GM18499 (cell line): ENCODE measurements around the gene TWIST2.

ENCODE experiments used
- ATAC-seq: cut with Tn5 transposase; IDR thresholded peaks from one replicate; pipeline ENCODE4 v1.9.1; 2021; ENCODE audit warnings: moderate number of reproducible peaks; ENCODE audit not compliant: insufficient read depth, unreplicated experiment

The TWIST2 gene

GRCh38 chr2:238899386-238899785 lies 51.5 kb downstream of the TWIST2 start:
- no peak for ATAC-seq

GRCh38 chr2:238900511-238900910 lies 52.6 kb downstream of the TWIST2 start:
- ATAC-seq: no peak

- no peak for ATAC-seq
These were observed 53.7 kb downstream of the TWIST2 start for GRCh38 chr2:238901461-238902057.

- no peak for ATAC-seq
These were observed 54.4 kb downstream of the TWIST2 start for GRCh38 chr2:238902285-238902684.

GRCh38 chr2:238903141-238903540 lies 55.3 kb downstream of the TWIST2 start:
- ATAC-seq: no peak

- no peak for ATAC-seq
These were observed 56.3 kb downstream of the TWIST2 start for GRCh38 chr2:238904177-238904576.

- no peak for ATAC-seq
These were observed 56.8 kb downstream of the TWIST2 start for GRCh38 chr2:238904716-238905115.

GRCh38 chr2:238905224-238905623 lies 57.3 kb downstream of the TWIST2 start:
- no peak for ATAC-seq

- ATAC-seq: no peak
These were observed 57.8 kb downstream of the TWIST2 start for GRCh38 chr2:238905644-238906043.

GRCh38 chr2:238906254-238906935 lies 58.5 kb downstream of the TWIST2 start:
- no peak for ATAC-seq

GRCh38 chr2:238906936-238907716 lies 59.2 kb downstream of the TWIST2 start:
- no peak for ATAC-seq

- ATAC-seq: no peak
These were observed 59.9 kb downstream of the TWIST2 start for GRCh38 chr2:238907717-238908173.

- ATAC-seq: no peak
These were observed 61.4 kb downstream of the TWIST2 start for GRCh38 chr2:238908960-238909951.

GRCh38 chr2:238910751-238911351 lies 63.0 kb downstream of the TWIST2 start:
- ATAC-seq: no peak

- no peak for ATAC-seq
These were observed 63.7 kb downstream of the TWIST2 start for GRCh38 chr2:238911376-238912227.

GRCh38 chr2:238912228-238912915 lies 64.5 kb downstream of the TWIST2 start:
- ATAC-seq: no peak

- no peak for ATAC-seq
These were observed 65.3 kb downstream of the TWIST2 start for GRCh38 chr2:238912916-238913875.
